NCI-H524 treated with DMSO at 0.1 percent for 48 hours (cell line): ENCODE measurements around the gene ACLY.
"Not testable (repeated sequence)": the region's sequence is repeated elsewhere in the genome, so short reads cannot be mapped to it uniquely, and the experiment has no call there.

ENCODE experiments used
- DNase-seq: peaks from one replicate; lab custom pipeline; 2025; lab: John Stamatoyannopoulos, UW

ACLY gene

GRCh38 chr17:41910701-41911391, 7.9 kb downstream of the ACLY start:
- no peak for DNase-seq

- DNase-seq: no peak
Measured at GRCh38 chr17:41909088-41909487, 9.7 kb downstream of the ACLY start.

- DNase-seq: no peak
Measured at GRCh38 chr17:41907633-41908539, 10.9 kb downstream of the ACLY start.

GRCh38 chr17:41907185-41907556, 11.6 kb downstream of the ACLY start:
- DNase-seq: no peak

- no peak for DNase-seq
Measured at GRCh38 chr17:41906465-41907184, 12.1 kb downstream of the ACLY start.

GRCh38 chr17:41905172-41905571, 13.6 kb downstream of the ACLY start:
- DNase-seq: no peak

- no peak for DNase-seq
Measured at GRCh38 chr17:41904242-41904841, 14.4 kb downstream of the ACLY start.

- no peak for DNase-seq
Measured at GRCh38 chr17:41901646-41902045, 17.1 kb downstream of the ACLY start.

- DNase-seq: no peak
Measured at GRCh38 chr17:41896726-41897125, 22.0 kb downstream of the ACLY start.

GRCh38 chr17:41895617-41896016, 23.1 kb downstream of the ACLY start:
- no peak for DNase-seq

GRCh38 chr17:41894791-41895331, 23.9 kb downstream of the ACLY start:
- no peak for DNase-seq

- DNase-seq: no peak
Measured at GRCh38 chr17:41893384-41893783, 25.4 kb downstream of the ACLY start.

GRCh38 chr17:41892021-41892376, 26.8 kb downstream of the ACLY start:
- no peak for DNase-seq

GRCh38 chr17:41891135-41892020, 27.4 kb downstream of the ACLY start:
- DNase-seq: no peak

- no peak for DNase-seq
Measured at GRCh38 chr17:41888332-41888965, 30.3 kb downstream of the ACLY start.

- no peak for DNase-seq
Measured at GRCh38 chr17:41885733-41886132, 33.0 kb downstream of the ACLY start.

GRCh38 chr17:41882756-41883155, 36.0 kb downstream of the ACLY start:
- DNase-seq: no peak

GRCh38 chr17:41880130-41880529, 38.6 kb downstream of the ACLY start:
- DNase-seq: no peak

- not testable (repeated sequence) for DNase-seq
Measured at GRCh38 chr17:41874293-41874670, 44.5 kb downstream of the ACLY start.

- DNase-seq: no peak
Measured at GRCh38 chr17:41873559-41874292, 45.0 kb downstream of the ACLY start.
